Astrocyte (in vitro differentiated cells and primary cell): ENCODE measurements around the gene OSBP. TPM values are rescaled to one million over a fixed set of nuclear protein-coding genes. Genes with fewer than 3 reads are reported as not detected.

Experiments
- DNase-seq: peaks from one replicate; pipeline ENCODE4 v3.0.0-alpha.2; 2010; ENCODE audit warnings: low read depth
- FAIRE-seq: peaks from 2 replicates; lab custom pipeline; 2011; peaks lifted over from hg19 to GRCh38; lab: Jason Lieb, UNC
- H2AFZ ChIP-seq: 2 replicates; pipeline ENCODE4 v1.6.0; 2012; ENCODE audit warnings: low read depth, low read length, inconsistent platforms
- H3K27ac ChIP-seq: 2 replicates; pipeline ENCODE4 v1.5.1; 2011; ENCODE audit warnings: low read depth, low read length, inconsistent platforms
- H3K27me3 ChIP-seq: 2 replicates; pipeline ENCODE4 v1.6.0; 2011; ENCODE audit warnings: low read length, inconsistent platforms; ENCODE audit not compliant: insufficient read depth
- H3K36me3 ChIP-seq: 2 replicates; pipeline ENCODE4 v1.5.1; 2011; ENCODE audit warnings: low read length, inconsistent platforms; ENCODE audit not compliant: insufficient read depth
- H3K4me1 ChIP-seq: 2 replicates; pipeline ENCODE4 v1.5.1; 2011; ENCODE audit warnings: low read length, inconsistent platforms; ENCODE audit not compliant: insufficient read depth
- H3K4me2 ChIP-seq: 2 replicates; pipeline ENCODE4 v1.6.0; 2012; ENCODE audit warnings: low read length, inconsistent platforms
- H3K4me3 ChIP-seq: 2 replicates; pipeline ENCODE4 v1.5.1; 2011; ENCODE audit warnings: low read depth, mild to moderate bottlenecking, low read length, inconsistent platforms; ENCODE audit not compliant: insufficient read depth
- H3K79me2 ChIP-seq: 2 replicates; pipeline ENCODE4 v1.6.0; 2012; ENCODE audit warnings: mild to moderate bottlenecking, low read length, inconsistent platforms; ENCODE audit not compliant: insufficient read depth
- H3K9ac ChIP-seq: 2 replicates; pipeline ENCODE4 v1.6.0; 2012; ENCODE audit warnings: mild to moderate bottlenecking, low read length, inconsistent platforms
- H3K9me3 ChIP-seq: 2 replicates; pipeline ENCODE4 v1.5.1; 2012; ENCODE audit warnings: low read depth, mild to moderate bottlenecking, low read length, inconsistent platforms; ENCODE audit not compliant: insufficient read depth
- H4K20me1 ChIP-seq: 2 replicates; pipeline ENCODE4 v1.6.0; 2012; ENCODE audit warnings: low read length, inconsistent platforms; ENCODE audit not compliant: insufficient read depth
- H3K27ac Mint-ChIP-seq: one replicate; pipeline ENCODE4 v1.8.0; 2021; ENCODE audit warnings: mild to moderate bottlenecking, mixed read lengths; ENCODE audit not compliant: unreplicated experiment
- H3K27me3 Mint-ChIP-seq: one replicate; pipeline ENCODE4 v1.8.0; 2021; ENCODE audit warnings: low read depth, mixed read lengths; ENCODE audit not compliant: unreplicated experiment
- H3K36me3 Mint-ChIP-seq: one replicate; pipeline ENCODE4 v1.8.0; 2021; ENCODE audit warnings: low read depth, mixed read lengths; ENCODE audit not compliant: unreplicated experiment
- H3K4me1 Mint-ChIP-seq: one replicate; pipeline ENCODE4 v1.8.0; 2021; ENCODE audit warnings: low read depth, mixed read lengths; ENCODE audit not compliant: unreplicated experiment
- H3K4me3 Mint-ChIP-seq: one replicate; pipeline ENCODE4 v1.8.0; 2021; ENCODE audit warnings: mild to moderate bottlenecking, moderate library complexity, mixed read lengths; ENCODE audit not compliant: unreplicated experiment
- H3K9me3 Mint-ChIP-seq: one replicate; pipeline ENCODE4 v1.8.0; 2021; ENCODE audit warnings: mild to moderate bottlenecking, mixed read lengths; ENCODE audit not compliant: unreplicated experiment
- CTCF ChIP-seq: IDR thresholded peaks from 2 replicates; pipeline ENCODE4 v1.5.1; 2011; ENCODE audit warnings: low read depth, mild to moderate bottlenecking, inconsistent platforms, low read length, moderate library complexity; ENCODE audit not compliant: insufficient read depth
- EZH2 ChIP-seq: IDR thresholded peaks from 2 replicates; pipeline ENCODE4 v1.6.1; 2012; ENCODE audit warnings: mild to moderate bottlenecking, low read length, inconsistent platforms; ENCODE audit not compliant: insufficient read depth
- total RNA-seq: library from RNA; stranded (reverse); gene quantifications from 2 replicates; pipeline ENCODE4 v1.2.1, GENCODE V29; 2021

Gene OSBP
- total RNA-seq, 1 donor from 2014 or later: 48.6 TPM

DNA sequence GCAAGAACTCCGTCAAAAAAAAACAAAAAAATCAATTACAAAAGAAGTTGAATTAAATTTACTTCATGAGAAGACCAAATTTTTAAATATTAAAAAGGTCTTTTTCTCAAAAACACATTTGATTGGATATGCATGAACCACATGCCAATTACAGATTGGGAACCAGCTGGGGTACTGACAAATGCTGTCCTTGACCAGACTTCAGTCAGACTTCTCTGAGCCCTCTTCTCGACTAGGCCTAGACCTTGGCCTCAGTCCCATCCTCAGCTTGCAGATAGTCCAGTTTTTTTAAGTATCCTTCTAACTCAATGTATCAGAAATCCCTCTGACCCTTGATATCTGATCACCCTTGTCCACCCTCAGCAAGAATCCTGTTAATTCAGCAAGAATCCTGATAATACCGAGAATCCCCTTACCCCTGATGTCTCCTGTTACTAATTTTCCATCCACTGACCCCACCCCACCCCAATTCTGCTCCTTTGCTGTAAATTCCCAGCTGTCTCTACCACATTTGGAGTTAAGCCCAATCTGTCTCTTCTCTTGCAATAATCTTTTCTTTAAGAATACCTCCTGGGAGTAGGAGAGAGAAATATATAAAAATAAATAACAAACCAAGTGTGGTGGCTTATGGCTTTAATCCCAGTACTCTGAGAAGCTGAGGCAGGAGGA, 73.3 kb downstream of the OSBP start:
- H3K27ac ChIP-seq: no peak overlapping the region
- H3K79me2 ChIP-seq: no peaks in the 10 kb centered on the region
- DNase-seq (no peak), FAIRE-seq (no peak)
- no peak overlapping the region for H3K4me2 ChIP-seq
- H3K36me3 ChIP-seq: no peaks in the 10 kb centered on the region
- H3K9ac ChIP-seq: no peak overlapping the region
- no peaks in the 10 kb centered on the region for H3K27me3 Mint-ChIP-seq
- no peak overlapping the region for H2AFZ ChIP-seq
- no peak overlapping the region for H3K4me3 ChIP-seq
- H3K4me3 Mint-ChIP-seq: no peak overlapping the region
- no peaks in the 10 kb centered on the region for H3K4me1 Mint-ChIP-seq
- H3K4me1 ChIP-seq: peaks cover 10% of the 10 kb centered on the region
- no peak overlapping the region for H3K27ac Mint-ChIP-seq
- TF ChIP-seq CTCF: no peak
- TF ChIP-seq EZH2: no peak
- H3K9me3 ChIP-seq: no peaks in the 10 kb centered on the region
- peaks cover 2% of the 10 kb centered on the region for H3K9me3 Mint-ChIP-seq
- no peaks in the 10 kb centered on the region for H3K36me3 Mint-ChIP-seq
- no peaks in the 10 kb centered on the region for H3K27me3 ChIP-seq
- H4K20me1 ChIP-seq: no peaks in the 10 kb centered on the region

DNA sequence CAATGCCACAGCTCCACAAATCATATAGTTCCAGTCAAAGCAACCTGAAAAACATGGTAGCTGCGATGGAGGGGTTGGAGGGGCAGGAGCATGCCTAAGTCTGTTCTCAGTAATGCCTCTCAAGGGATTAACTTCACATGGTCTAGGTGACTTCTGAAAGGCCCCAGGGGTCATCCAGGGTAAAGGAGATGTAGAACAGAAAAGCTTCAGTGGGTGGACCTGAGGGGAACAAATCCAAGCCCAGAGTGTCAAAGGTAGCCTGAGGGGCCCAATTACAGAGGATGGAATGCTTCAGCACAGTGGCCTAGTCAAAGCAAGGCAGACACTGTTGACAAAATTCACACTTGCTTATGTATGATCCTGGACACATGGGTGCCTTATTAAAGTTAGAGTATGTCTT, 80.9 kb downstream of the OSBP start:
- no peak overlapping the region for H2AFZ ChIP-seq

More for the DNA sequence above, 80.9 kb downstream of the OSBP start:
- Histone ChIP-seq H3K27me3 (no peaks in the 10 kb centered on the region), H3K9ac (no peak overlapping the region), H3K4me3 (no peak overlapping the region), H3K9me3 (no peaks in the 10 kb centered on the region), H3K4me2 (no peak overlapping the region), H3K36me3 (no peaks in the 10 kb centered on the region), H4K20me1 (no peaks in the 10 kb centered on the region), H3K4me1 (no peaks in the 10 kb centered on the region), H3K27ac (no peak overlapping the region), H3K79me2 (no peaks in the 10 kb centered on the region)
- Mint-ChIP-seq H3K9me3 (no peaks in the 10 kb centered on the region), H3K4me1 (no peaks in the 10 kb centered on the region), H3K27ac (no peak overlapping the region), H3K27me3 (no peaks in the 10 kb centered on the region), H3K36me3 (no peaks in the 10 kb centered on the region), H3K4me3 (no peak overlapping the region)
- no peak for FAIRE-seq
- no peak for TF ChIP-seq CTCF
- no peak for TF ChIP-seq EZH2
- DNase-seq: no peak
